GM12878 (cell line): ENCODE results near the gene SEMA3A. TPM values are rescaled to one million over a fixed set of nuclear protein-coding genes. Genes with fewer than 3 reads are reported as not detected.

Source experiments
- ATAC-seq: fragments of 200-7000 bp; cut with Tn5 transposase; 3 replicates; pipeline ENCODE4 v1.9.1; 2020; ENCODE audit warnings: mild to moderate bottlenecking, moderate library complexity
- BruUV-seq: library from RNA; stranded (reverse); fragments of 400-500 nt; replicated peaks from 2 replicates; lab custom pipeline; 2021; lab: Mats Ljungman, UMichigan
- CTCF ChIA-PET: fragments of 300-600 bp; sonication (Branson Sonifier 250); formaldehyde crosslinking; extraction: SDS; loops from one replicate; lab custom pipeline; 2021; ENCODE audit warnings: inconsistent platforms; lab: Yijun Ruan, JAX
- POLR2A ChIA-PET: fragments of 350-600 bp; formaldehyde crosslinking; extraction: SDS; loops from one replicate; lab custom pipeline; 2021; ENCODE audit warnings: inconsistent platforms; lab: Charles Lee
- RAD21 ChIA-PET: fragments of 300-600 bp; sonication (Branson Sonifier 250); formaldehyde crosslinking; loops from one replicate; lab custom pipeline; 2023; ENCODE audit warnings: antibody characterized with exemption; ENCODE audit not compliant: unreplicated experiment; lab: Charles Lee
- SMC1A ChIA-PET: fragments of 300-600 bp; sonication (Branson Sonifier 250); formaldehyde crosslinking; loops from one replicate; lab custom pipeline; 2023; ENCODE audit not compliant: unreplicated experiment, uncharacterized antibody; lab: Charles Lee
- DNase-seq: peaks from one replicate; pipeline ENCODE4 v3.0.0-alpha.2; 2011; ENCODE audit warnings: low read depth, low spot score
- FAIRE-seq: peaks from 3 replicates; lab custom pipeline; 2011; peaks lifted over from hg19 to GRCh38; lab: Jason Lieb, UNC
- H2AFZ ChIP-seq: 2 replicates; pipeline ENCODE4 v1.6.0; 2011; ENCODE audit warnings: low read depth, low read length, control low read depth; ENCODE audit not compliant: control insufficient read depth
- H3K27ac ChIP-seq: 2 replicates; pipeline ENCODE4 v1.5.1; 2011; ENCODE audit warnings: control low read depth; ENCODE audit not compliant: control insufficient read depth, insufficient read depth
- H3K27me3 ChIP-seq, 2 experiments: replicated peaks in 1 of 2; 2 replicates each; pipeline versions ENCODE4 v1.6.0 to v1.6.1; 2011; ENCODE audit warnings: low read length in 1 of 2; ENCODE audit not compliant: control insufficient read depth in 2 of 2, insufficient read depth in 2 of 2
- H3K36me3 ChIP-seq, 2 experiments: 2 replicates each; pipeline ENCODE4 v1.5.1; 2011; ENCODE audit warnings: low read length in 1 of 2; ENCODE audit not compliant: control insufficient read depth in 2 of 2, insufficient read depth in 2 of 2
- H3K4me1 ChIP-seq: 2 replicates; pipeline ENCODE4 v1.6.1; 2011; ENCODE audit warnings: mild to moderate bottlenecking, low read length, moderate library complexity, mixed read lengths; ENCODE audit not compliant: control insufficient read depth, insufficient read depth
- H3K4me2 ChIP-seq: 2 replicates; pipeline ENCODE4 v1.6.0; 2011; ENCODE audit warnings: control low read depth; ENCODE audit not compliant: control insufficient read depth, insufficient read depth
- H3K4me3 ChIP-seq: fragments of 200-600 bp; sonication (generic); 2 replicates; pipeline ENCODE4 v1.5.1; 2016
- H3K79me2 ChIP-seq: 2 replicates; pipeline ENCODE4 v1.6.0; 2011; ENCODE audit warnings: low read length; ENCODE audit not compliant: control insufficient read depth, insufficient read depth
- H3K9ac ChIP-seq: 2 replicates; pipeline ENCODE4 v1.8.0; 2011; ENCODE audit warnings: low read length, control low read depth, mixed read lengths; ENCODE audit not compliant: control insufficient read depth, insufficient read depth
- H3K9me3 ChIP-seq: replicated peaks from 3 replicates; pipeline ENCODE4 v1.5.1; 2011; ENCODE audit warnings: mild to moderate bottlenecking, low read length; ENCODE audit not compliant: control insufficient read depth, insufficient read depth
- H4K20me1 ChIP-seq: 2 replicates; pipeline ENCODE4 v1.6.0; 2011; ENCODE audit not compliant: control insufficient read depth, insufficient read depth
- BACH1 ChIP-seq: fragments of 450-650 bp; IDR thresholded peaks from 2 replicates; pipeline ENCODE4 v1.6.1; 2017; ENCODE audit warnings: mild to moderate bottlenecking, borderline replicate concordance
- BHLHE40 ChIP-seq, 2 experiments: fragments of 450-650 bp in 1 of 2; IDR thresholded peaks; 2 replicates each; pipeline ENCODE4 v1.6.1; 2011 to 2017; ENCODE audit warnings: low read depth in 2 of 2, borderline replicate concordance in 1 of 2, improper control_type of control experiment in 1 of 2, low read length in 1 of 2, mild to moderate bottlenecking in 1 of 2
- CREB1 ChIP-seq: IDR thresholded peaks from 2 replicates; pipeline ENCODE4 v1.6.1; 2012; ENCODE audit warnings: low read depth, mild to moderate bottlenecking, inconsistent platforms
- CREM ChIP-seq: IDR thresholded peaks from 2 replicates; pipeline ENCODE4 v1.6.1; 2014; ENCODE audit warnings: antibody characterized with exemption, low read depth
- EGR1 ChIP-seq, 2 experiments: IDR thresholded peaks; 1 replicate in 1 of 2; 2 replicates in 1 of 2; pipeline ENCODE4 v1.6.1; 2011 to 2012; ENCODE audit warnings: low read depth in 2 of 2, low read length in 2 of 2, borderline replicate concordance in 1 of 2, mild to moderate bottlenecking in 1 of 2, moderate library complexity in 1 of 2
- NR2C2 ChIP-seq: IDR thresholded peaks from 2 replicates; pipeline ENCODE4 v1.6.1; 2011; ENCODE audit warnings: borderline replicate concordance, low read depth; ENCODE audit not compliant: control insufficient read depth, insufficient read length
- SREBF1 ChIP-seq: IDR thresholded peaks from 2 replicates; pipeline ENCODE4 v1.6.1; 2012; ENCODE audit warnings: mild to moderate bottlenecking, low read length
- STAT1 ChIP-seq: fragments of 450-650 bp; conservative IDR thresholded peaks from 2 replicates; pipeline ENCODE4 v1.6.1; 2014; ENCODE audit warnings: antibody characterized with exemption, mild to moderate bottlenecking
- WGBS: methylation state at CpG from one replicate; pipeline ENCODE4 v1.1.6; 2016; ENCODE audit warnings: low lambda C conversion rate; ENCODE audit not compliant: insufficient replicate concordance, insufficient coverage; ENCODE audit errors: missing lambda C conversion rate; 5-methylcytosine and 5-hydroxymethylcytosine counted together
- in situ Hi-C: fragments of 300-500 bp; cut with MboI; formaldehyde crosslinking; loops from 9 replicates; pipeline ENCODE4 v1.14.3; 2018; ENCODE audit warnings: mixed read lengths
- intact Hi-C: fragments of 100-400 bp; cut with micrococcal nuclease; formaldehyde crosslinking; loops from one replicate; pipeline ENCODE4 v1.14.2; 2022; ENCODE audit not compliant: unreplicated experiment
- polyA plus RNA-seq, 11 experiments: library from polyadenylated mRNA; depleted of rRNA in 4 of 11; unstranded in 6 of 11; stranded (reverse) in 5 of 11; fragments of >200 nt; fragmentation: Nextera tagmentation in 4 of 11; fragmentation: Illumina TruSeq in 1 of 11; extraction: Ambion mirVana in 4 of 11; extraction: Trizol in 1 of 11; gene quantifications; 1 replicate in 1 of 11; 2 replicates in 10 of 11; pipeline versions ENCODE4 v1.2.1 to v1.2.3, GENCODE V29; 2011 to 2016; ENCODE audit warnings: inconsistent platforms in 2 of 11, missing spikeins in 2 of 11, low read depth in 1 of 11
- total RNA-seq, 4 experiments: library from RNA; depleted of rRNA in 3 of 4; stranded (reverse); fragments of >200 nt in 3 of 4; fragmentation: Illumina TruSeq in 1 of 4; extraction: Trizol in 1 of 4; gene quantifications; 2 replicates each; pipeline versions ENCODE4 v1.2.1 to v1.2.3, GENCODE V29; 2013 to 2021
- TF ChIP-seq, protein P1 (sequence below), 3 experiments: IDR thresholded peaks in 2 of 3; conservative IDR thresholded peaks in 1 of 3; 2 replicates each; pipeline ENCODE4 v1.5.1; 2011; ENCODE audit warnings: low read depth in 3 of 3, low read length in 3 of 3, mild to moderate bottlenecking in 3 of 3, control low read depth in 2 of 3, moderate library complexity in 2 of 3, inconsistent platforms in 1 of 3, mixed read lengths in 1 of 3; ENCODE audit not compliant: control insufficient read depth in 2 of 3, insufficient read depth in 1 of 3; ENCODE audit errors: extremely low read depth in 1 of 3
- TF ChIP-seq, protein P2 (sequence below): IDR thresholded peaks from 2 replicates; pipeline ENCODE4 v1.6.1; 2012; ENCODE audit warnings: low read depth, low read length, improper control_type of control experiment
- TF ChIP-seq, protein P3 (sequence below): IDR thresholded peaks from 2 replicates; pipeline ENCODE4 v1.6.1; 2012; ENCODE audit warnings: low read length, inconsistent platforms
- TF ChIP-seq, protein P4 (sequence below): fragments of 450-650 bp; IDR thresholded peaks from 2 replicates; pipeline ENCODE4 v1.6.1; 2017; ENCODE audit warnings: low read depth, mild to moderate bottlenecking, moderate library complexity
- TF ChIP-seq, protein P5 (sequence below): fragments of 450-650 bp; formaldehyde crosslinking; IDR thresholded peaks from 2 replicates; pipeline ENCODE4 v1.4.0; 2020; ENCODE audit warnings: mild to moderate bottlenecking, moderate library complexity

The SEMA3A gene
- total and polyA plus RNA-seq, 10 of the 15 experiments (the other 5 are each of a cell fraction or from before 2014, with no cell fraction given) = 0.01 to 3.3 (median 0.24) TPM

DNA sequence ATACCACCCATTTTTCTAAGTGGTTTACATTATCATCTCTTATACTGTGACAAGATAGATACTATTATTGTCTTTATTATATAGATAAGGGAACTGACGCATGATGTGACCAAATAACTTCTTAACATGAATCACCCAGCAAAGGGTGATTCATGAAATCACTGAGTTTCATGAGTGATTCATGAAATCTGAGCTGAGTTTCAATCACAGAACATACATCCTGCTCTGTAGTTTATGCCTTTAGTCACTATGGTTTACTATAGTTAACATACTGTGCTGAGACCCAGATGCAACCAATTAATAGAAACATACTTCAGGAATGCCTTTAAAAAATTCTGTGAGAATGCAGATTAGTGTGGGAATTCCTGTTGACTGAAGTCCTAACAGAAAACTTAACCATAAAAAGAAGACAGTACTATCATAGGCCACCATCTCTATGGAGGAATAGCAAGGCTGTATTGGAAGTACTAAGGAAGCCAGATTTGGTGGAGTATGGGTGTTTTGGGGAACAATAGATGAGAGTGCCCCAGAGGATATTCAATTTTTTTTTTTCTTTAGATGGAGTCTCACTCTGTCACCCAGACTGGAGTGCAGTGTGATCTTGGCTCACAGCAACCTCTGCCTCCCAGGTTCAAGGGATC, 43.1 kb upstream of the SEMA3A start:
- Histone ChIP-seq H4K20me1 (no peaks in the 10 kb centered on the region), H3K27me3 (no peaks in the 10 kb centered on the region), H3K79me2 (no peaks in the 10 kb centered on the region), H3K9me3 (no peaks in the 10 kb centered on the region), H2AFZ (no peak overlapping the region), H3K4me2 (no peak overlapping the region), H3K4me1 (no peaks in the 10 kb centered on the region), H3K27ac (no peak overlapping the region), H3K9ac (no peak overlapping the region), H3K36me3 (no peaks in the 10 kb centered on the region), H3K4me3 (no peak overlapping the region)
- no peak for FAIRE-seq
- ATAC-seq = peak; percentile 94
- no peak for DNase-seq
- BruUV-seq = no TSS peak
- ChIA-PET CTCF (no interaction called here), RAD21 (interaction anchor here (0.5 kb wide), 1 partner anchor 83 kb away, joined by 3 read pairs; no protein-coding TSS in a partner anchor), SMC1A (no interaction called here), POLR2A (no interaction called here)
- WGBS = 78% methylated on average over 1 of the region's 1 CpG
- intact Hi-C loops = no loop called here
- in situ Hi-C loops = no loop called here
- TF ChIP-seq EGR1 (IDR thresholded peaks at IDR 0.05; ENCODE audit: borderline replicate concordance in 1 of 2, low read depth in 2 of 2, low read length in 2 of 2) (no peak), BHLHE40 (IDR thresholded peaks at IDR 0.05; ENCODE audit: borderline replicate concordance in 1 of 2, low read depth in 2 of 2, low read length in 1 of 2) (no peak), STAT1 (no peak), CREB1 (peak; percentile 52; the same call in 1 of the 2 replicates), SREBF1 (no peak), NR2C2 (no peak), BACH1 (no peak), CREM (0 out of 2 replicates have a peak, but pooled peaks have one; percentile 27)
- TF ChIP-seq, protein P1, sequence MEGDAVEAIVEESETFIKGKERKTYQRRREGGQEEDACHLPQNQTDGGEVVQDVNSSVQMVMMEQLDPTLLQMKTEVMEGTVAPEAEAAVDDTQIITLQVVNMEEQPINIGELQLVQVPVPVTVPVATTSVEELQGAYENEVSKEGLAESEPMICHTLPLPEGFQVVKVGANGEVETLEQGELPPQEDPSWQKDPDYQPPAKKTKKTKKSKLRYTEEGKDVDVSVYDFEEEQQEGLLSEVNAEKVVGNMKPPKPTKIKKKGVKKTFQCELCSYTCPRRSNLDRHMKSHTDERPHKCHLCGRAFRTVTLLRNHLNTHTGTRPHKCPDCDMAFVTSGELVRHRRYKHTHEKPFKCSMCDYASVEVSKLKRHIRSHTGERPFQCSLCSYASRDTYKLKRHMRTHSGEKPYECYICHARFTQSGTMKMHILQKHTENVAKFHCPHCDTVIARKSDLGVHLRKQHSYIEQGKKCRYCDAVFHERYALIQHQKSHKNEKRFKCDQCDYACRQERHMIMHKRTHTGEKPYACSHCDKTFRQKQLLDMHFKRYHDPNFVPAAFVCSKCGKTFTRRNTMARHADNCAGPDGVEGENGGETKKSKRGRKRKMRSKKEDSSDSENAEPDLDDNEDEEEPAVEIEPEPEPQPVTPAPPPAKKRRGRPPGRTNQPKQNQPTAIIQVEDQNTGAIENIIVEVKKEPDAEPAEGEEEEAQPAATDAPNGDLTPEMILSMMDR (IDR thresholded peaks at IDR 0.05 in 2 of 3, conservative IDR thresholded peaks at IDR 0.05 in 1 of 3; ENCODE audit: control insufficient read depth in 2 of 3, extremely low read depth in 1 of 3, insufficient read depth in 1 of 3, low read depth in 3 of 3, low read length in 3 of 3) = no peak
- TF ChIP-seq, protein P2, sequence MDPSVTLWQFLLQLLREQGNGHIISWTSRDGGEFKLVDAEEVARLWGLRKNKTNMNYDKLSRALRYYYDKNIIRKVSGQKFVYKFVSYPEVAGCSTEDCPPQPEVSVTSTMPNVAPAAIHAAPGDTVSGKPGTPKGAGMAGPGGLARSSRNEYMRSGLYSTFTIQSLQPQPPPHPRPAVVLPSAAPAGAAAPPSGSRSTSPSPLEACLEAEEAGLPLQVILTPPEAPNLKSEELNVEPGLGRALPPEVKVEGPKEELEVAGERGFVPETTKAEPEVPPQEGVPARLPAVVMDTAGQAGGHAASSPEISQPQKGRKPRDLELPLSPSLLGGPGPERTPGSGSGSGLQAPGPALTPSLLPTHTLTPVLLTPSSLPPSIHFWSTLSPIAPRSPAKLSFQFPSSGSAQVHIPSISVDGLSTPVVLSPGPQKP = no peak
- TF ChIP-seq, protein P3, sequence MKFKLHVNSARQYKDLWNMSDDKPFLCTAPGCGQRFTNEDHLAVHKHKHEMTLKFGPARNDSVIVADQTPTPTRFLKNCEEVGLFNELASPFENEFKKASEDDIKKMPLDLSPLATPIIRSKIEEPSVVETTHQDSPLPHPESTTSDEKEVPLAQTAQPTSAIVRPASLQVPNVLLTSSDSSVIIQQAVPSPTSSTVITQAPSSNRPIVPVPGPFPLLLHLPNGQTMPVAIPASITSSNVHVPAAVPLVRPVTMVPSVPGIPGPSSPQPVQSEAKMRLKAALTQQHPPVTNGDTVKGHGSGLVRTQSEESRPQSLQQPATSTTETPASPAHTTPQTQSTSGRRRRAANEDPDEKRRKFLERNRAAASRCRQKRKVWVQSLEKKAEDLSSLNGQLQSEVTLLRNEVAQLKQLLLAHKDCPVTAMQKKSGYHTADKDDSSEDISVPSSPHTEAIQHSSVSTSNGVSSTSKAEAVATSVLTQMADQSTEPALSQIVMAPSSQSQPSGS = no peak
- TF ChIP-seq, protein P4, sequence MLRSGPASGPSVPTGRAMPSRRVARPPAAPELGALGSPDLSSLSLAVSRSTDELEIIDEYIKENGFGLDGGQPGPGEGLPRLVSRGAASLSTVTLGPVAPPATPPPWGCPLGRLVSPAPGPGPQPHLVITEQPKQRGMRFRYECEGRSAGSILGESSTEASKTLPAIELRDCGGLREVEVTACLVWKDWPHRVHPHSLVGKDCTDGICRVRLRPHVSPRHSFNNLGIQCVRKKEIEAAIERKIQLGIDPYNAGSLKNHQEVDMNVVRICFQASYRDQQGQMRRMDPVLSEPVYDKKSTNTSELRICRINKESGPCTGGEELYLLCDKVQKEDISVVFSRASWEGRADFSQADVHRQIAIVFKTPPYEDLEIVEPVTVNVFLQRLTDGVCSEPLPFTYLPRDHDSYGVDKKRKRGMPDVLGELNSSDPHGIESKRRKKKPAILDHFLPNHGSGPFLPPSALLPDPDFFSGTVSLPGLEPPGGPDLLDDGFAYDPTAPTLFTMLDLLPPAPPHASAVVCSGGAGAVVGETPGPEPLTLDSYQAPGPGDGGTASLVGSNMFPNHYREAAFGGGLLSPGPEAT = no peak
- TF ChIP-seq, protein P5, sequence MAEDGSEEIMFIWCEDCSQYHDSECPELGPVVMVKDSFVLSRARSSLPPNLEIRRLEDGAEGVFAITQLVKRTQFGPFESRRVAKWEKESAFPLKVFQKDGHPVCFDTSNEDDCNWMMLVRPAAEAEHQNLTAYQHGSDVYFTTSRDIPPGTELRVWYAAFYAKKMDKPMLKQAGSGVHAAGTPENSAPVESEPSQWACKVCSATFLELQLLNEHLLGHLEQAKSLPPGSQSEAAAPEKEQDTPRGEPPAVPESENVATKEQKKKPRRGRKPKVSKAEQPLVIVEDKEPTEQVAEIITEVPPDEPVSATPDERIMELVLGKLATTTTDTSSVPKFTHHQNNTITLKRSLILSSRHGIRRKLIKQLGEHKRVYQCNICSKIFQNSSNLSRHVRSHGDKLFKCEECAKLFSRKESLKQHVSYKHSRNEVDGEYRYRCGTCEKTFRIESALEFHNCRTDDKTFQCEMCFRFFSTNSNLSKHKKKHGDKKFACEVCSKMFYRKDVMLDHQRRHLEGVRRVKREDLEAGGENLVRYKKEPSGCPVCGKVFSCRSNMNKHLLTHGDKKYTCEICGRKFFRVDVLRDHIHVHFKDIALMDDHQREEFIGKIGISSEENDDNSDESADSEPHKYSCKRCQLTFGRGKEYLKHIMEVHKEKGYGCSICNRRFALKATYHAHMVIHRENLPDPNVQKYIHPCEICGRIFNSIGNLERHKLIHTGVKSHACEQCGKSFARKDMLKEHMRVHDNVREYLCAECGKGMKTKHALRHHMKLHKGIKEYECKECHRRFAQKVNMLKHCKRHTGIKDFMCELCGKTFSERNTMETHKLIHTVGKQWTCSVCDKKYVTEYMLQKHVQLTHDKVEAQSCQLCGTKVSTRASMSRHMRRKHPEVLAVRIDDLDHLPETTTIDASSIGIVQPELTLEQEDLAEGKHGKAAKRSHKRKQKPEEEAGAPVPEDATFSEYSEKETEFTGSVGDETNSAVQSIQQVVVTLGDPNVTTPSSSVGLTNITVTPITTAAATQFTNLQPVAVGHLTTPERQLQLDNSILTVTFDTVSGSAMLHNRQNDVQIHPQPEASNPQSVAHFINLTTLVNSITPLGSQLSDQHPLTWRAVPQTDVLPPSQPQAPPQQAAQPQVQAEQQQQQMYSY = no peak
